Measurements from ENCODE around the gene ACTN2.
"Not testable (repeated sequence)": the region's sequence is repeated elsewhere in the genome, so short reads cannot be mapped to it uniquely, and the experiment has no call there.

Gene ACTN2

DNA sequence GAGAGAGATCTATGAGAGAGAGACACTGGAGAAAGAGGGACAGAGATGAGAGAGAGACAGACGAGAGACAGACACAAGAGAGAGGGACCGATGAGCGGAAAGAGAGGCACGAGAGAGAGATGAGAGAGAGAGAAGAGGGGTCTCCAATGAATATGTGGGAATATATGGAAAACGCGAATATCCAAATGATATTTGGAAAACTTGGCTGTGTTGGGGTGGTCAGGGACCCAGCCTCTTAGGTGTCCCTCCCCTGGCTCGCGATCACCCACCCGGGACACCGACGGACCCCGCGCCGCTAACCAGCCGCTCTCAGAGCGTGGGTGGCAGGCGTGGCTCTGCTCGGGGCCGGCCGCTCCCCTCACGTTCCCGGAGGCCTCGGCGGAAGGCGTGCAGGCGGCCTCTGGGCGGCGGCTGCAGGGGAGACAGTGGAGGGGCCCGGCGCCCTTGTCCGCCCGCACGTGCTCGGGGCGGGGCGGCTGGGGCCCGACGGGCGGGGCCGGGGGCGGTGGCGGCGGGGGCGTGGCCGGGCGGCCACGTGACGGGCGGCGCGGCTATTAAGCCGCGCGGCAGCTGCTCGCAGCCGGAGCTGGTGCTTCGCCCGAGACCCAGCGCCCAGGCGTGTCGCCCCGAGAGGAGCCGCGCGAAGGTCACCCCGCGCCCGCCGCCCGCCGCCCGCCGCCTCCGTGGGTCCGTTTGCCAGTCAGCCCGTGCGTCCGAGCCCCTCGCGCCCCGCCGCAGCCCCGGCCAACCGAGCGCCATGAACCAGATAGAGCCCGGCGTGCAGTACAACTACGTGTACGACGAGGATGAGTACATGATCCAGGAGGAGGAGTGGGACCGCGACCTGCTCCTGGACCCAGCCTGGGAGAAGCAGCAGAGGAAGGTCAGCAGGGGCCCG is at the start of gene ACTN2:
TSS of gene ACTN2 (plus strand) at position 583 of the 898 bp plus-strand sequence. CDS start at position 758, 175 bp downstream.
- DNase-seq, result peak; percentile 51

DNA sequence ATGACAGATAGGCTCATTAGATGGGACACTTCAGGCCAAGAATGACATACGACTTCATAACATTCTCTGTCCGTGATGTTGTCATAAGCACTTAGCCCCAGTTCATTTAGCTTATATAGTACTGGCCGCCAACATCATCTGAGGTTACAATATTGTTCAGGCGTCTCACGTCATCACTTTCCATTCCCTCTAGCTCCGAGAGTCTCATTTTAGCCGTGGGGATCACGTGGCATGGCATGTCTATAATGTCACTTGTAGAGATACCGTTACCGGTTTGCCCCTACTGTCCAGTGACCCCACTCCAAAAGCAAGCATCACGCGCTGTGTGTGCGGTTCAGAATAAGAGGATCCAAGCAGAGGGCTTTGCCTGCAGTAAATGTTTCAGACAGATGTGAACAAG is 47.4 kb upstream of the ACTN2 start:
- DNase-seq, result no peak

DNA sequence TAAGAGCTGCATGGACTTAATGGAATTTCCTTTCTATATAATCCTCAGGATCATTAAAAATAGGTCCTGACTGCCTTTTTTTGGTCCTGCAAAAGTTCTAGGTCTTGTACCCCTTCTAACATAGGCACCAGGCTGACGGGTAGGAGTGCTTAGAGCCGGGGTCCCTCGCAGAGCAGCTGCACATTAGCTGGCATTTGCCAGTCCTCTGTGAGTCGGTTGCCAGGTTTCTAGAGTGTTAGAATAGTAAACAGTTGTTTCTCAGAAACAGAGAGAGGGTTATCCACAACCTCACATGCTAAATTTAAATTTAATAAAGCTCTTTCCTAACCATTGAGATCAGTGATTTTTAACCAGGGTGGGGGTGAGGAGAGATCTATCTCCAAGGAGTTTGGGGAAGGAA is 46.6 kb upstream of the ACTN2 start:
- no peak for DNase-seq

DNA sequence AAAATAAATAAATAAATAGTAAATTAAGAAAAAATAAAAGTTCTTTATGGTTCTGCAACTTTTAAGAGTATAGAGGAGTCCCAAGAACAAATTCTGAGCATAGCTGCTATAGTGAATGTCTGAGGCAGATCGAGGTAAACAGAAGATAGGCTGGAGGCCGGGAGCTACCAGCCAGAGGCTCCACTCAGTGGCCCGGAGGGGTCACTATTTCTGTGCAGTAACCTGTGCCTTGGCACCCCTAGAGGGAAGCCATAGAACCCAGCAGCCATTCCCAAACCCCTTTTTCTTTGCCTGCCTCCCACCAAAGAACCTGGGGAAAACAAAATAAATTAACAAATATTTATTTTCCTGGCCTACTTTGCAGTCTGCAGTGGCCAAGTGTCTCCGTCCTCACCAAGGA is 43.5 kb upstream of the ACTN2 start:
- DNase-seq, result no peak

DNA sequence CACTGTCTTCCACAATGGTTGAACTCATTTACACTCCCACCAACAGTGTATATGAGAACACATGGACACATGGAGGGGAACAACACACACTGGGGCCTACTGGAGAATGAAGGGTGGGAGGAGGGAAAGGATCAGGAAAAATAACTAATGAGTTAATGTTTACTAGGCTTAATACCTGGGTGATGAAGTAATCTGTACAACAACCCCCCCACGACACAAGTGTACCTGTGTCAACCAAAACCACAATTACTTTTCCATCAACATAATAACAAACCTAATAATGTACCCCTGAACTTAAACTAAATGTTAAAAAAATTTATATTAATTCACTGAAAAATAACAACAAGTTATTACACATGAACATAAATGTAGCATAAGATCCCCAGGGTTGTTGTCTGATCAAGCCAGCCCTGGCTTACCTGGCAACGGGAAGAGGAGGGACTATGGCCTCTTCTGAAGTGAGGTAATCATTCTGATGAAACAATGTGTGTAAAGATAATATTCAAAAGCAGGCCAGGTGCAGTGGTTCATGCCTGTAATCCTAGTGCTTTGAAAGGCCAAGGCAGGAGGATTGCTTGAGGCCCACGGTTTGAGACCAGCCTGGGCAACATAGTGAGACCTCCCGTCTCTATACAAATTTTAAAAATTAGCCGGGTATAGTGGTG is 41.2 kb upstream of the ACTN2 start:
- DNase-seq, result no peak

DNA sequence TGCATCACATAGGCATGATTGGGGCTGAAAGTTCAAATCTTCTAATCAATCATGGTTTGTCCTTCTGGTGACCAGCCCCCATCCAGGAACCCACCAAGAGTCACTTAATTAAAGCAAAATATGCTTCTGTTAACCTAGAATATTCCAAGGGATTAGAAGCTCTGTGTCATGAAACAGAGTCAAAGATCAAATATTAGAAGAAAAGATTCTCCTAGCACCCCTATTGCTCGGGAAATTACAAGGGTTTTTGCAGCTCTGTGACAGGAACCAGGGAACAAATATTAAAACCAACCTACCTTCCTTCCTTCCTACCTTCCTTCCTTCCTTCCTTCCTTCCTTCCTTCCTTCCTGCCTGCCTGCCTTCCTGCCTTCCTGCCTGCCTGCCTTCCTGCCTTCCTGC is 31.8 kb upstream of the ACTN2 start:
- DNase-seq, result no peak

DNA sequence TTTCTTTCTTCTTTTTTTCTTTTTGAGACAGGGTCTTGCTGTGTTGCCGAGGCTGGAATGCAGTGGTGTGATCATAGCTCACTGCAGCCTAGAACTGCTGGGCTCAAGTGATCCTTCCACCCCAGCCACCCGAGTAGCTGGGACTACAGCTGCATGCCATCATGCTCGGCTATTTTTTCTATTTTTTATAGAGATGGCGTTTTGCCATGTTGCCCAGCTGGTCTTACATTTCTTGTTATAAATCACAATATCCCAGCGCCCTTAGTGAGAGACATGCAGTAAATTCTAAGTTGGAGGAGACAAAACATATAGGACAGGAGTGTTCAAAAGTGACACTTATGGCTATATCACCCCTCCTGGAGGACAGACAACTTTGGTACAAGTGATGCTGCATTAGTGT is 31.3 kb upstream of the ACTN2 start:
- no peak for DNase-seq

DNA sequence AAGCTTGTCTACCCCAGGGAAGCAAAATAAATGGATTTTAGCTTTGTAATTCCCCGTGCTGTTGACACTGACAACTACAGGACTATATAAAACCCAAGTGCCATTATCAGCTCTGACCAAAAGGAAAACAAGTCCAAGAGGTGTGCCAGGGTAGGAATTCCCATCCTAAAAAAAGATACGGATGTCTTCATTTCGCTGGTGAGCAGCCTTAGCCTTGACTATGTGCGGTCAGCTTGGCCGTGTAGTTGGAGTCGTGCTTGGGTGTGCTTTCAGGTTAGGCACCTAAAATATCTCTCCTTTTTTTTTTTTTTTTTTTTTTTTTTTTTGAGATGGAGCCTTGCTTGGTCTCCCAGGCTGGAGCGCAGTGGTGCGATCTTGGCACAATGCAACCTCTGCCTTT is 28.9 kb upstream of the ACTN2 start:
- no peak for DNase-seq

DNA sequence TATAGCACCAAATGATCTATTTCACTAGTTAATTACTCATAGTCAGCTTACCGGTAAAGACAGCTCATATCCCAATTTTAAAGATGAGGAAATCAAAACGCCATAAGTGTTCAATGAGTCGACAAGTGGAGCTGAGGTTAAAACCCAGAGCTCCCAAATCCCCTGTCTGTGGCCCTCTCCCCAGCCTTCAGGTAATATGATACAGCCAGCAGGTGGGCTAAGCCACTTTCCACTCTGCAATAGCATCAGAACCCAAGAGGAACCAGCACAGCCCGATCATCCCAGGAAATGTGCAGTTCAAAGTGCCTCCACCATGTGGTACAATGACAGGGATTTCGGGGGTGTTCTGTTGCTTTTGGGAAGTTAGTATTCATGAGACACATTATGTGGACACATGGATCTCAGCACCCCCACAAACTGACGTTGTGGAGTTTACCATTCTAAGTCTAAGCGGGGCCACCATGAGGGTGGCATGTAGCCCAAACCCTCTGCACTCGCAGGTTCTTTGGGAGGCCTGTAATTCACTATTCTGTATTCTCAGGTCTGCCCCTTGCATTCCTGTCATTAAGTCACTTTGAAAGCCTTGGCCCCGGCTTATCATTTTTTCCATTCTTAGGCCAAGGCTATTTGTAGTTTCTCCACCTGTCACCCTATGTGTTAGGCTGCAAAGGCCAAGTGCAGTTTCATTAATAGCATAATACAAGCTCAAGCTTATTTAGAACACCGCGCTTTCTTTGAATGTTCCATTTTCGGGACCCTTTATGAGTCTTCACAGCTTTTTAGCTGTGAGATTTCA is 26.3 kb upstream of the ACTN2 start:
- DNase-seq, result no peak

DNA sequence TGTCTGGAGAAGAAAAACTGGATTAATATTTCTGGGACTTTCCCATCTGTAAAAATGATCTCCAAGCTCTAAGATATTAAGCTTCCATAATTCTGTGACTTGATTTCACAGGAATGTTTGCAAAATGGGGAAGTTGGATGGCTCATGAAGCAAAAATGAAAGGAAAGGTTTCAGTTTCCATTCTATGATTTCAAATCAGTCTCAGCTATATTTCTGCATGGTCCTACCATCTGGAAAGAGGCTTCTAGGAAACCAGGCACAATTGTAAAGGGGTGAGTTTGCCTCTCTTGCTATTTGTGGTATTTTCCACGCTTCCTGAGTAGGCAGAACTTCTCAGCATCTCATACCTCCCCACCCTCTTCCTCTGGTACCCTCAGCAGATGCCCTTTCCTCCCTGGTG is 22.4 kb upstream of the ACTN2 start:
- no peak for DNase-seq

DNA sequence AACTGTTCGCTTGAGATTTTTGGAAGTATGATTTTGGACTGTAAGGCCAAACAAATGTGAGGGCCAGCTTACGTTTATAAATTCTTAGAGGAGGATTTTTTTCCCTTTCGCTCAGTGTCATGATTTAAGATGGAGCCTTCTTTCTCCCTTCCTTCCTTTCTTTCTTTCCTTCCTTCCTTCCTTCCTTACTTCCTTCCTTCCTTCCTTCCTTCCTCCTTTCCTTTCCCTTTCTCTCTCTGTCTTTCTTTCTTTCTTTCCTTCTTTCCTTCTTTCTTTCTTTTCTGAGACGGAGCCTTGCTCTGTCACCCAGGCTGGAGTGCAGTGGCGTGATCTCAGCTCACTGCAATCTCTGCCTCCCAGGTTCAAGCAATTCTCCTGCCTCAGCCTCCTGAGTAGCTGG is 17.4 kb upstream of the ACTN2 start:
- DNase-seq, result not testable (repeated sequence)

DNA sequence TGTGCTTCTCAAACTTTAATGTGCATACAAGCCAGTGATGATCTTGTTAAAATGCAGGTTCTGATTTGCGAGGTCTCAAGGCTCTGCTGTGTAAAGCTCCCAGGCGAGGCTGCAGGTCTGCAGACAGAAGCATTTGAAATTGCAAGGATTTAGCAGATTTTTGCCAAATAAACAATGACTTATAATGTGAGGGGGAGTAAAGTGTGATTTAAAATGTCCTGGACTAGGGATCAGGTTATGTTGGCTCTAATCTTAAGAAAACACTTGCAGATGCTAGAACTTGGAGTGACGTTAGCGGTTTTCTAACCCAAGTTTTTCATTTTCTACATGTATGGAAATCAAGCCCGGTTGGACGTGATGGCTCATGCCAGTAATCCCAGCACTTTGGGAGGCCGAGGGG is 16.2 kb upstream of the ACTN2 start:
- no peak for DNase-seq

DNA sequence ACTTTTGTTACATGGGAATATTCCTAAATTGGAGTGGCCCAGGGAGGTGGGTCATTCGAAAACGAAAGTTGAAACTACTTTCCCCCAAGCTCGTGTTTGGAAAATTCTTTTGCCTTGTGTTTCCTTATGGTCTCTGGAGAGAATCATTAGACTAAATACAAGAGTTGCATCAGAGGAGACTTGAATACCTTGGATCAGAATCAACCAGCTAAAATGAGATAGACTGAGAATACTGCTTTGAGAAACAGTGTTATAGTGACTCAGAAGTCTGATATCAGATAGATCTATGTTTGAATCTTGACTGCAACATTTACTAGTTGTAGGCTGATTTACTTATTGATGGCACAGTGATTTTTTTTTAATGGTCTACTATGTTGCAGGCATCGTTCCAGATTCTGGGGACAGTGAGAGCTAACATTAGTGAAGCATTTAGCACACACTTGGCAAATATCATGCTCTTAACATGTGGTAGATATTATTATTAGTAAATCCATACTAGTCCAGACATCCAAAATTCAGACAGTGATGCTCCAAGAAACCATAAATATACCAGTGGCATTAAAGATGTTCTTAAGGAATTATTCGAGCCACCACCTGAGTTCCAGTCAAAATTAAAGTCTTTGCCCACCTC is 12.9 kb upstream of the ACTN2 start:
- no peak for DNase-seq

DNA sequence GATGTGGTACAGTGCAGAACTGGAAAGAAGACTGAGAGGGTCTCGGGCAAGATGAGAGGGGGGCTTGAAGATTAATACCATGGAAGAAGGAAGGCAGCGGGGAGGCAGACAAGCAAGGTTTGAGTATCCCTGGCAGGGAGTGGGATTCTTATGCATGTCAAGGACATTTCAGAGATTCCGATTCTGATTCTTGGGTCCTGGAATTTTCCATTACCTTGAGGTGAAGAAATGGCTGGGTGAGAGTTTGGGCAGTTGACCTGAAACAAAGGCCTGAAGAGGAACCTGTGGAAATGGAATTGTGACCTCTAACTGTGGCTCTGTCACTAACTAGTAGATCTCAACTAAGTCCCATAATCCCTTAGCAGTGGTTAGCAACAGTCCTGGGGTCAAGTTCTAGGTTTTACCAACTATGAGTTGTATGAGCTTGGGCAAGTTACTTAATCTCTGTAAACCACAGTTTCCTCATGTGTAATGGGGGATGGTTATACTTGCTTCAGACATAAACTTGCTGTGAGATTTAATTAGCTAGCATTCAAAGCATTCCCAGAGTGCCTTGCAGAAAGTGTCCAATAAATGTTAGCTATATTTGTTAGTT is 8.6 kb upstream of the ACTN2 start:
- DNase-seq, result no peak

DNA sequence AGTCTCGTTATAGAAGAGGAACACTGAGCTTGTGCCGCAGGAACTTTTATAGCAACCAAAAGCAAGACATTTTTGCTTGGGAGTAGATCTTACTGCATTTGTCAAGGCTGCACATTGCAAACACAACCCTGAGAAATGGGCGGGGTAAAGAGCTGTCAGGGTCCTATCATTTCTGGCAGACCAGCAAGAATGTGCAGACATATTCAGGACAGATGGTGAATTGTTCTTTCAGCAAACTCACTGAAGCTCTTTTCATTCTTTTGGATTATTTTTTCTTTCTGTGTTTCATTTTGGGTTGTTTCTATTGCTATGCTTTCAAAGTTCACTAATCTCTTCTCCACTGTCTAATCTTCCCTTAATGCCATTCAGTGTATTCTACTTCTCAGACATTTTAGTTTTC is 5.1 kb upstream of the ACTN2 start:
- no peak for DNase-seq

DNA sequence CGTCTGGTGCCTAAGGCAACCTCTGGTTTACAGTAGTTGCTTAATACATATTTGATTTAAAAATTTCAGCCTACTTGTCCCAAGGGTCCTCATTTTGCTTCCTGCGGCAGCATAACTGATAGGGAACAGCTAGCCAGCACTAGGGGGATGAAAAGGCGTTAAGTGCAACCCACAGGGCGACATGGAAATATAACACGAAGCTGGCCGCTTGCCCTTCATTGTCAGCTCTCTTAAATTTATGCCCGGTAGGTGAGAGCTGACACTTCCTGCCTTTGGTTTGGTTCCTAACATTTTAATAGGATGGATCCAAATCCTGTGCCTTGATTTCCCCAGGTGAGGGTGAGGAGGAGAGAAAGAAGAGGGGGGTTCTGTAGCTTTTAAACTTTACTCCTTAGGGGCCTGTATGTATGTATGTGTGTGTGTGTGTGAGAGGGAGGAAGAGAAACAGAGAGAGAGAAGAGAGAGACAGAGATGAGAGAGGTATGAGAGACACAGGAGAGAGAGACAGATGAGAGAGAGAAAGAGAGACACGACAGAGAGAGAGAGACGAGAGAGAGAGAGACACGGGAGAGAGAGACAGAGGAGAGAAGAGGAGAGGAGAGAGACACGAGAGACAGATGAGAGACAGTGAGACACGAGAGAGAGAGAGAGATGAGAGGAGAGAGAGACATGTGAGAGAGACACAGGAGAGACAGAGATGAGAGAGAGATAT is 938 bp upstream of the ACTN2 start:
- DNase-seq, result no peak

DNA sequence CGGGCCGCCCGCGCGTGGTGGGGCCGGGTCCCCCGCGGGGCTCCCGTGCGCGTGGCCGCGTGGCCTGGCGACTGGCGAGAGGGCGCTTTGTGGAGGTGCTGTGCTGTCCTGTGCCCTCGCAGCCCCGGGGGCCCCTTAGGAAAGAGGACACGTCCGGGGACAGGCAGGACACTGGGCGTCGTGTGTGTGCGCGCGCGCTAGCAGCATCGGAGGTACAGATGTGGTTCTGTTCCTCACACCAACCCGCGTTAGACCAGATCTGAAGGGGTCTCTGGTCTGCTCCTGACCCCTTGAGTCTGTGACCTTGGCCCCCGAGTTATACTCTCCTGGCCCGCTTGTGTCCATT is 489 bp downstream of the ACTN2 start:
- no peak for DNase-seq

DNA sequence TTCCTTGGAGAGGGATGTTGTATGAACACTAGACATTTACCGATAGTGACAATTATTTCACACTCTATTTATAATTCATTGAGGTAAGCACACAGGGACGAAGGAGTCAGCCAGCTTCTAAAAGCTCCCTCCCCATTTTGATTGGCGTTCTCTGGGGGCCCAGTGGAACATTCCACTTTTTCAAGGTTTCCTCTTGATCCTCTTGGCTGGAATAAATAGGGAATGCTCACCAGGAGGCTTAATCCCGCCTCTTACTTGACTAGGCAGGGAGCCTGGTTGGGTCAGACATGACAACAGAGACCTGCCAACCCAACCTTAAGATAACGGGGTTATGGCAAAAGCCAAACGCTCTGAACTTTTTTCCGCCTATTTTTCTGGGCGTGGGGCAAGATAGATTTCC is 974 bp downstream of the ACTN2 start:
- DNase-seq, result no peak

DNA sequence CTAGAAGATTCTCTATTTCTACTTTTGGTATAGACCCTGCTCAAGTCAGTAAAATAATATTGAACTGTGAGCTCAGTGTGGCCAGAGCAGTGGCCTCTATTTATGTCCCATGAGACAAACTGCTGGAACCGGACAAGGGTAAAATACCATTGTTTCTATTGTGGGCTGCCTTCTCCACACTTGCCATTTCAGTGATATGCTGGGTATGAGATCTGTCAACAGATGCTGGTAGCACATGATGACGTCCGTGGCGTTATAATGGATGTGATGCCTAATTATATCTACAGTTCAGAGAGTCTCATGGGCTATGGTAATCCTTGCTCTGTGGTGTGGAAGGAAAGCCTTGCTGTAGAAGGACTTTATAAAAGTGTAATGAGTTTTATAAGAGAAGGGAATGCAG is 2.4 kb downstream of the ACTN2 start:
- no peak for DNase-seq

DNA sequence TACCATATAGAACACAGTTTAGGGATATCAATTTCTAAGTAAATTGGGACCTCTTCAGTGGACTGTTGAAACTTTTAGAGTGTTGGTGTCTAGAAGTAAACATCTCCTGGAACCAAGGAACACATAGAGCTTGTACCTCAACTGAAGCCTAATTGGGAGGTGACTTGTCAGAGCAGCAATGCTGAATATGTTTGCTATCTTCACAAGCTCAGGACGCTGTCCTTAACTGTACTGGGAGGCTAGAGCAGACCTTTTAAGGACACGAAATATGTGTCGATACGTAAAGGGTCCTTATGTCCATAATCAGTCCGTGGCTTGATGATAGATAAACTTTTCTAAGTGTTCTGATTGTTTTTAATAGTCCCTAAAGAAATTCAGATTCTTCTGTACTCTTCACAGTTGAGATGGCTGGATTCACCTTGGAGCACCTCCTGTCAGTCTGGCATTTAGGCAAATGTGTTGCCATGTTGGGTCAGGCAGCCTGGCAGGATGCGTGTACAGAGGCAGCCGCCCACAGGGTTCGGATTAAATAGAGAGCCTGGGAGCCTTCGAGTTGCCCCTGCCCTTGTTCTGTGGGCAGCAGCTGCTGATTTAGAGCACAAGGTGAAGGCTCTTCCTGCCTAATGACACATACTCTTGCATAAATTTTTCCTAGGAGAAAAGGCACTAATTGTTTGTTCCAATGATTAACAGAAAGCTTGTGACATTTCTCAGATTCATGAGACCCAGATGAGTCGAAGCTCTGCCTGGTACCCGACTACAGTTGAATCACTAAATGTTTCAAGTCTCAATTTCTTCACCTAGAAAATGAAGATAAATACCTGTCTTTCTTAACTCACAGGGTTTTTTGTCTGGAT is 3.6 kb downstream of the ACTN2 start:
- no peak for DNase-seq

DNA sequence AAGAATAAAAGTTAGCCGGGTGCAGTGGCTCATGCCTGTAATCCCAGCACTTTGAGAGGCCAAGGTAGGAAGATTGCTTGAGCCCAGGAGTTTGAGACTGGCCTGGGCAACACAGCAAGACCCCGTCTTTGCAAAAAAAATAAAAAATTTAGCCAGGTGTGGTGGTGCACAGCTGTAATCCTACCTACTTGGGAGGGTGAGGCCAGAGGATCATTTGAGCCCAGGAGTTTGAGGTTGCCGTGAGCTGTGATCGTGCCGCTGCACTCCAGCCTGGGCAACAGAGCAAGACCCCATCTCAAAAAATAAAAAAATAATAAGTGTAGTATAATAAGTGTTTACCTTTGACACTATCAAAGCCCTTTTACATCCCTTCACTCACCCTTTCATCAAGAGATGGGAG is 5.0 kb downstream of the ACTN2 start:
- no peak for DNase-seq
